ENCODE measurements around the gene KCNQ2.
A peak's percentile ranks its signal among the peaks of the same experiment; 100 is the strongest.
"Not testable (repeated sequence)": the region's sequence is repeated elsewhere in the genome, so short reads cannot be mapped to it uniquely, and the experiment has no call there.

KCNQ2 gene

DNA sequence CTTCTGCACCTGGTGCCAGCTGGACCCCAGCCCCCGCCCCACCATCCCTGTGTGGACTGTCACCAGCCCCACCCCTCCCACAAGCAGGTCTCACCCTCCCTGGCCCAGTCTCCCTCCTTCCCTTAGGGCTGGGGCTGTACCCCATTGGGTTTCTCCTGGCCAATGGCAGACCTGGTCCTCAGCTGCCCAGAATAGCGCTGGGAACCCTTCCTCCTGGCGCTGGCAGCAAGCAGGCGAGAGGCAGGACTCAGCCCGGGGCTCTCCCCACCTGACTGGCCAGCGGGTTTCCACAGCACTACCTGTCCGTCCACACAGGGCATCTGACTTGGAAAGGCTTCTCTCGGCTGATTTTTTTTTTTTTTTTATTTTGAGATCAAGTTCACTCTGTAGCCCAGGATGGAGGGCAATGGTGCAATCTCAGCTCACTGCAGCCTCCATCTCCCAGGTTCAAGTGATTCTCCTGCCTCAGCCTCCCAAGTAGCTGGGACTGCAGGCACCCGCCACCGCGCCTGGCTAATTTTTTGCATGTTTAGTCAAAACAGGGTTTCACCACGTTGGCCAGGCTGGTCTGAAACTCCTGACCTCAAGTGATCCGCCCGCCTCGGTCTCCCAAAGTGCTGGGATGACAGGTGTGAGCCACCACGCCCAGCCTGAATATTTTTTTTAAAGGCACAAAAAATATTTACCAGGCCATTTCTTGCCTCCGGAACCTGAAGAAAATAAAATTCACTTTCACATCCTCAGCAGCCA lies 89.7 kb downstream of the KCNQ2 start:
- peak in 1 of 14 donors; percentile 60 for DNase-seq

DNA sequence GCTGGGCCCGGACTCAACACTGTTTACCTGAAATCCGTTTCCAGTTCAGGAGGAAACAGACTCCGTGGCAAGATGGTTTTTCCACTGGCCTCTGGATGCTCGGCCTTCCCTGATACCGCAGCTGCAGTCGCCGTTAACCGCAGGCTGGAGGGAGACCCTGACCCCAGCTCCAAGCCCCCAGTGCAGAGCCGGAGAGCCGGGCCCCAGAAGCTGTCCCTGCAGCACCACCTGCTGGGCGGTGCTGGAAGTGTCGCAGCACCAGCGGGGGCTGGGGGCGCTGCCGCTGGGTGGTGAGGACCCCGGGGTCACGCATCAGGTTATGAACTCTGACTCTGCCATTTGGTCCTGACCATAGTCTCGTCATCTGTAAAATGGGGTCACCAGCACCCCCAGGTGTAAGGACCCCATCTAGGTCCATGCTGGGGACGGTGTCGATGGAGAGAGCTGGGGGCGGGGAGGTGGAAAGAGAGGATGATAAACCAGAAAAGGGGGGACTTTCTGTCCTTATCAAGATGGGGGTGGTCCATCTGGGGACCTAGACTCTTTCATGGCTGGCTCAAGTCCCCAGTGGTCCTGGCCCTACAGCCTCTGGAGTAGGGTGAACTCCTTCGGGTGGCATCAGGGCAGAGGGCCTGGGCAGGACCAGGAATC lies 90.5 kb downstream of the KCNQ2 start:
- peak in 4 of 14 donors; percentile 4 to 28 (median 8) for DNase-seq

DNA sequence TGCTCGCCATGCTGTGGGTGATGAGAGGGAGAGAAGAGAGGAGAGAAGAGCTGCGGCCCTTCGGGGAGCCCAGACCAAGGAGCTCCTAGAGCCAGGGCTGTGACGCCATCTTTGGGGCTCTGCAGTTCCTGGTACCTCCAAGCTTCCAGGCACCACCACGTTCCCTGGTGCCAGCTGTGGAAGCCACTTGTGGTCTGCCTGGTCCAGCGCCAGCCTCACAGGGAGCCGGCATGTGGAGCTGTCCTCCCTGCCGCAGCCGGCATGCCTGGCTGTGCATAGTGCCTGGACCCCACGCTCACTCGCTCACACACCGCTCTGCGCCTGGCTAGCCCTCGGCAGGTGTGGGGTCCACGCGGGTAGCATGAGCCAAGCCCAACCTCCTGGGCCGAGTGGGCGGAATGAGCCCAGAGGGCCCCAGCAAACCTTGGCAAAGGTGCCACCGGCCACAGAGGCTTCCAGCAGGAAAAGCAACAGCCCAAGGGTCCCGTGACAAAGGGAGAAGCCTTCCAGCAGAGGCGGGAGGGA lies 92.0 kb downstream of the KCNQ2 start:
- DNase-seq = no peak

- not testable (repeated sequence) for DNase-seq
Observed at GRCh38 chr20:63379872-63380271, 92.6 kb downstream of the KCNQ2 start.

- DNase-seq = no peak
Observed at GRCh38 chr20:63379296-63379695, 93.2 kb downstream of the KCNQ2 start.

- no peak for DNase-seq
Observed at GRCh38 chr20:63378626-63379025, 93.8 kb downstream of the KCNQ2 start.

- no peak for DNase-seq
Observed at GRCh38 chr20:63377951-63378381, 94.5 kb downstream of the KCNQ2 start.

- DNase-seq = no peak
Observed at GRCh38 chr20:63377256-63377941, 95.1 kb downstream of the KCNQ2 start.

DNA sequence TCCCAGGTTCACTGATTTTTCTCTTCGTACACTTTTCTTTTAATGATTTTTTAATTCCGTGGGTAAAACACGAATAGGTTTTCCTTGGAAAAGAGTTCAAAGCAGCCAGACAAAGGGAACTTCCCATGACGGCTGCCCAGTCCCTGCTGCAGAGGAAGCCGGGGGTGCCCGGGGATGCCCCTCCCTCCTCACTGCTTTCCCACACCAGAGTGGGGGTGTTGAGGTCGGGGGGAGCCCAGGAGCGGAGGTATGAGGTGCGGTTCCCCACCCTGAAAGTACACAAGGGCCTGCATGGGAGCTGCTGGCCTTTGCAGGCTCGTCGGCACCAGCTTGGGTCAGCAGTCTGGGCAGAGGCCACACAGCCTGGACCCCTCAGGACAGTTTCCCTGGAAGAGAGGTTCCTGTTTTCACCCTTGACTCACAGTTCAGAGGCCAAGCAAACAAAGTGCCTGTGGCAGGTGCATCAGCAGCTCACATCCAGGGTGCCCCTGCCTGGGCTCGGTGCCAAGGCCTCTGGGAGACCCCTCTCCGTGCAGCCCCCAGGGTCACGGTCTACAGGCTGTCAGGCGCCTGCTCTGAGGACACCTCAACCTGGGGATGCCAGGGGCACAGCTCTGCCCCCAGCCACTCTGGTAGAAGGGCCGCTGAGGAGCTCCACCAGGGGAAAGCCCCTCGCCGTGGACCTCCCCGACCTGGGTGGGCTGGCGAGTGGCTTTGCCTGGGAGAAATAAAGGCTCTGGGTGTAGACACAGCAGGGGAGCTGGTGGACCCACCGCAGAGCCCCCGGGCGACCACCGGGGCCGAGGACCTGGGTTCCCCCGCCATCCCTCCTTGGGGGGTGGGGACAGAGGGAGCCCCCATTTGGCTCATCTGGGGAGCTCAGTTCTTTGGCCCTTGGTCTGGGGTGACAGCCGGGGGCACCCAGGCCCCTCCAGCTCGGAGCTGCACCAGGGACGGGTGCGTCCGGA lies 95.9 kb downstream of the KCNQ2 start:
- no peak for DNase-seq

DNA sequence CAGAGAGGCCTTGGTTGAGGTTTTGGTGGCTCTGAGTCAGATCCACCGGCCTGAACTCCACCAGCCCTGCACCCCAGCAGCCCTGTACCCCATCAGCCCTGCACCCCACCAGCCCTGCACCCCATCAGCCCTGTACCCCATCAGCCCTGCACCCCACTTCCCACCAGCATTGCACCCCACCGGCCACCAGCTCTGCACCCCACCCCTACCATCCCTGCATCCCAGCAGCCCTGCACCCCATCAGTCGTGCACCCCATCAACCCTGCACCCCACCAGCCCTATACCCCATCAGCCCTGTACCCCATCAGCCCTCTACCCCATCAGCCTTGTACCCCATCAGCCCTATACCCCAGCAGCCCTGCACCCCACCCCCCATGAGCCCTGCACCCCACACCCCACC lies 97.0 kb downstream of the KCNQ2 start:
- DNase-seq = no peak

- no peak for DNase-seq
Observed at GRCh38 chr20:63374504-63374903, 98.0 kb downstream of the KCNQ2 start.

GRCh38 chr20:63373996-63374395 lies 98.5 kb downstream of the KCNQ2 start:
- no peak for DNase-seq

DNA sequence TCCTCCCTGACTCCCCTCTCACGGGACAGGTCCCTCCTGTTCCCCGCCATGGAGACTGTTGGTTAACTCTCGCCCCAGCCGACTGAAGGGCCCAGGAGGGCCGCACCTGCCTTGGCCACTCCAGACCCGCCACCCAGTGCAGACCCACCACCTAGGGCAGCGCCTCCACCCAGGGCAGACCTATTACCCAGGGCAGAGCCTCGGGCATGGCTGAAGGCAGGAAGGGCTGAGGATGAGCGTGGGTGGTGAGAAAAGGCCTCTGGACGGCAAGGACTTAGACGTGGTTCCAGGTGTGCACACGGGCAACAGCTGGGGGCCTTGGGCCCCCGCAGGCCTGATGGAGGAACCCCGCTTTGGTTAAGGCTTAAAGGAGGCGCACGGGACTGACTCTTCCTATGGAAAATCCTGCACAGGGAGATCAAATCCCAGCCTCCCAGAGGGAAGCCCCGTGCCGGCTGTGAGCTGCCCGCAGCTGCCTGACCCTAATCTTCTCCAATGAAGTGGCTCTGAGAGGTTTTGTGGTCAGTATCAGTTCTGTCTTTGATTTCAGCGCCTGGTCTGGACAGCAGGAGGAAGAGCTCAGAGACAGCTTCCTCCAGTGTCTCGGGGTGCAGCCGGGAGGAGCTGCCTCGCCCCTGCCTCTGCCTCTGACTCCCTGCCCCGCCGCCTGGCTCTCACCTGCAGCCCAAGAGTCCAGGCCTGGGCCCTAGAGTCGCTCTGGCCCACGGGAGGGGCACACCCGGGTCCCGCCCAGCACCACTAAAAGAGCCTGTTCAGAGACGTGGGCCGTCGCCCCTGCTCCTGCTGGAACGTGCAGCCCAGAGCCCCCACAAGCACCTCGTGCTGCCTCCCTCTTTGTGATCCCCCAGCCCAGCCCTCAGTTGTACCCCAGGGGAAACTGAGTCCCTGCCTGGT lies 99.2 kb downstream of the KCNQ2 start:
- no peak for DNase-seq

- DNase-seq = no peak
Observed at GRCh38 chr20:63371291-63371865, 101.1 kb downstream of the KCNQ2 start.

DNA sequence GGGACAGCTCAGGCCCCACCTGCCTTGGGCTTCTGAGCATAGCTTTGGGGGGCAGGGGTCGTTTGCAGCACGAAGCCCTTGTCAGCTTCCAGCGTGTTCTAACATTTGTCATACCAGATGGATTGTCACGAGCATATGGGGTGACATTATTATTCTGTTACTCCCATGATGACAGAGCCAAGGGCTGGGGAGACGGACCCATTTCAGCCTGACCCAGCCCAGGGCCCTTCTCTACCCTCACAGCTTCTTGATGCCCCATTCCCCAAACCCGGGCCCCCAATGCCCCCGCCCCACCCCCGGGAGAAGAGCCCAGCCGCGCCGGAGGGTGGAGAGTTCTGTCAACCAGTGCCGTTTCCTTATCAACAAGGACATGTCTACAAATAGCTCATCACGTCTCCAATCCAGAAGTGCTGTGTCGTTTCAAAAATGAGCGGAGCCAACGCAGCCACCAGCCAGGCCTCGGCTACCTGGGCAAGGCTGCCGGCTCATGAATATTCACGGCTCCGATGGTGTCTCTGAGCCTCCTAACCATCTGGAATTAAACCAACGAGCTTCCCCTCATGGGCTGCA lies 101.8 kb downstream of the KCNQ2 start:
- DNase-seq = peak in 1 of 14 donors; percentile 74

DNA sequence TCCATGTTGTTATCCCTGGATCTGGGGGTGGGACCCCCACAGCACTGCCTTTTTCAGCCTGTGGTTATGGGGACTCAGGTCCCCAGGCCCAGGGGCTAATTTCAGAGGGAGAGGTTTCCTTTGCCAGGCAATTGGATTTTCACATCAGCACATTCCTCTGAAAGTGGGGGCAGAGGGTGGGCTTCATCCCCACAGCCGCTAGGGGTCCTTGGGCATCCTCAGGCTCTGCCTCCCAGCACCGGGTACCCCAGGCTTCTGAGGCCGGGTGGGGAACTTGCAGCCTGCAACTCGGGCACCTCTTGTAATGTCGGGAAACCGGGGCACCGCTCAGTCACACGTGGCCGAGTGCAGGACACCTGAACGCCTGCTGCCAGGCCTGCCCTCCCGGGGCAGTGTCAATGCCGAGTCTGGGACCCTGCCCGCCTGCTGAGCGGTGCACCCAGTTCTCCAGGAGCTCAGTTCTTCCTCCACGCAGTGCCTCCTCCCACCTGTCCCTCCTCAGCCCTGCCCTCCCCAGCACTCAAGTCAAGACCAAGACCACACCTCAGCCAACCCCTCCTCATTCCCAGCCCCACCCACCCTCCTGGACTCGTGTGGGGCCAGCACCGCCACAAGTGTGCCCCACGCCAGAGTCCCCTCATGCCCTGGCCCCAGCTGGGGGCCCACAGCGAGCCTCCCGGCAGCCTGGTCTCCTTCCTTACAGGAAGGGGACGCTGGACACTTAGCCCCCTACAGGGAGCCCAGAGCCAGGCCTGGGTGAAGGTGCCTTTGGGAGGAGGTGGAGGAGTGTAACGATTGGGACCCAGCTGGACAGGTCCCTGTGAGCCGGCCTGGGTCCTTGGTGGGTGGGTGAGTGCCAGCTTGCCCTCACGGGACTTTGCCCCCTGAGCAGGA lies 102.5 kb downstream of the KCNQ2 start:
- DNase-seq = no peak

DNA sequence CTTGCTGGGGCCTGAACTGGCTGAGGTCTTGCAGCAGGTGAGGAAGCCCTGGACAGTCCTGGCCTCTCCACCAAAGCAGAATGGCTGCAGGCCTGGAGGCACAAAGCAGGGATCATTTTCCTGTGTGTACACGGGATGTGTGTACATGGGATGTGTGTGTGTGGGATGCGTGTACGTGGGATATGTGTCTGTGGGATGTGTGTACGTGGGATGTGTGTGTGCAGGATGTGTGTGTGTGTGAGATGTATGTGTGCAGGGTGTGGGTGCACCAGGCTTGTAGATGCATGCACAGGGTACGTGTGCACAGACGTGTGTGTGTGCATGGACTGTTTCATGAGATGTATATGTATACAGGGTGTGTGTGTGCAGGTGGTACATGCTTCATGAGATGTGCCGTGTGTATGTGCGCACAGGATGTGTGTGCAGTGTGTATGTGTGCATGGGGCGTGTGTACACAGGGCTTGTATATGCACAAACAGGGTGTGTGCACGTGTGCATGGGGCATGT lies 103.4 kb downstream of the KCNQ2 start:
- DNase-seq = no peak

- DNase-seq = no peak
Observed at GRCh38 chr20:63368151-63368550, 104.3 kb downstream of the KCNQ2 start.
